ENCODE data around the gene KCNQ1. TPM values are rescaled to one million over a fixed set of nuclear protein-coding genes. Genes with fewer than 3 reads are reported as not detected.

KCNQ1 gene
- total and polyA plus RNA-seq, 2 donors (not counting 3 experiments of a cell fraction or from before 2014, with no cell fraction given) = 0.07 to 0.09 TPM

DNA sequence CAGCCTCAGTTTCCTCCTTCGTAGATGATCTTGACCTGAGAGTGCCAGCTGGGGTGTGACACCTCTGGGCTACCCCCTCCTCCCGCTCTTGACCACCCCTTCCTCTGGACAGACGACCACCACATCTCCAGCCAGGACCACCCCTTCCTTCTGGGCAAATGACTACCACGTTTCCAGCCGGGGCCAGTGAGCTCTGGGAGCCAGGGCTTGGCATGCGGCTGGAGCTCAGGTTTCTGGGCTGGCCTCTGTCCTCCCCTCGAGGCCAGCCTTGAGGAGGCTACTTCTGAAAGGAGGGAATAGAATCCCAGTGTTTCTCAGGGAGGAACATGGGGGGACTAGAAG, 134.1 kb downstream of the KCNQ1 start:
- no peaks in the 10 kb centered on the region for H3K9me1 ChIP-seq (replicated peaks; ENCODE audit: control insufficient read depth, extremely low read depth, insufficient read depth, low read length)
- no peaks in the 10 kb centered on the region for H3K4me1 ChIP-seq (ENCODE audit: control insufficient read depth, extremely low read depth, insufficient read depth, low read length)
- ChIA-PET CTCF (no interaction called here), POLR2A (no interaction called here)
- TF ChIP-seq GATA2 (IDR thresholded peaks at IDR 0.05; ENCODE audit: insufficient read depth, insufficient read length, low read depth, low read length) (no peak), POLR2AphosphoS5 (IDR thresholded peaks at IDR 0.05; ENCODE audit: insufficient read depth, low read depth, low read length) (no peak), POLR2A (IDR thresholded peaks at IDR 0.05; ENCODE audit: low read depth, low read length) (no peak), FOS (IDR thresholded peaks at IDR 0.05; ENCODE audit: borderline replicate concordance, insufficient read depth, low read length) (no peak)
- TF ChIP-seq, protein P1, sequence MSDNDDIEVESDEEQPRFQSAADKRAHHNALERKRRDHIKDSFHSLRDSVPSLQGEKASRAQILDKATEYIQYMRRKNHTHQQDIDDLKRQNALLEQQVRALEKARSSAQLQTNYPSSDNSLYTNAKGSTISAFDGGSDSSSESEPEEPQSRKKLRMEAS (IDR thresholded peaks at IDR 0.05; ENCODE audit: insufficient read depth, insufficient read length) = no peak
- no peaks in the 10 kb centered on the region for H3K79me2 ChIP-seq (ENCODE audit: control insufficient read depth, insufficient read depth, low read length)
- H3K9me3 ChIP-seq (replicated peaks; ENCODE audit: control insufficient read depth, insufficient read depth, low read length) = no peaks in the 10 kb centered on the region
- H3K27me3 ChIP-seq (ENCODE audit: control insufficient read depth in 2 of 2, insufficient read depth in 2 of 2, low read length in 2 of 2) = no peaks in the 10 kb centered on the region
- no peaks in the 10 kb centered on the region for H3K36me3 ChIP-seq (ENCODE audit: control insufficient read depth in 2 of 2, extremely low read depth in 1 of 2, insufficient read depth in 2 of 2, low read length in 2 of 2)
- H3K27ac ChIP-seq (ENCODE audit: insufficient read depth, low read depth, low read length) = no peak overlapping the region
- no peak overlapping the region for H3K4me2 ChIP-seq (ENCODE audit: insufficient read depth, low read length)
- no peak overlapping the region for H2AFZ ChIP-seq (ENCODE audit: low read depth, low read length)
- no peak overlapping the region for H3K9ac ChIP-seq (replicated peaks; ENCODE audit: extremely low read depth, insufficient read depth, low read length)
- no peak for DNase-seq (ENCODE audit: low read depth, low spot score)
- intact Hi-C loops (cut with micrococcal nuclease) = no loop called here
- H3K4me3 ChIP-seq (replicated peaks in 1 of 3; ENCODE audit: insufficient read depth in 1 of 3, low read depth in 1 of 3, low read length in 3 of 3) = no peak overlapping the region
- H4K20me1 ChIP-seq (replicated peaks; ENCODE audit: control insufficient read depth, extremely low read depth, insufficient read depth, low read length) = no peaks in the 10 kb centered on the region
- no peak for FAIRE-seq
- dilution Hi-C loops (cut with MboI; ENCODE audit: extremely low pct_ligation_motif_present, low sequenced_read_pairs) = no loop called here
- BruUV-seq (replicated peaks) = no TSS peak

DNA sequence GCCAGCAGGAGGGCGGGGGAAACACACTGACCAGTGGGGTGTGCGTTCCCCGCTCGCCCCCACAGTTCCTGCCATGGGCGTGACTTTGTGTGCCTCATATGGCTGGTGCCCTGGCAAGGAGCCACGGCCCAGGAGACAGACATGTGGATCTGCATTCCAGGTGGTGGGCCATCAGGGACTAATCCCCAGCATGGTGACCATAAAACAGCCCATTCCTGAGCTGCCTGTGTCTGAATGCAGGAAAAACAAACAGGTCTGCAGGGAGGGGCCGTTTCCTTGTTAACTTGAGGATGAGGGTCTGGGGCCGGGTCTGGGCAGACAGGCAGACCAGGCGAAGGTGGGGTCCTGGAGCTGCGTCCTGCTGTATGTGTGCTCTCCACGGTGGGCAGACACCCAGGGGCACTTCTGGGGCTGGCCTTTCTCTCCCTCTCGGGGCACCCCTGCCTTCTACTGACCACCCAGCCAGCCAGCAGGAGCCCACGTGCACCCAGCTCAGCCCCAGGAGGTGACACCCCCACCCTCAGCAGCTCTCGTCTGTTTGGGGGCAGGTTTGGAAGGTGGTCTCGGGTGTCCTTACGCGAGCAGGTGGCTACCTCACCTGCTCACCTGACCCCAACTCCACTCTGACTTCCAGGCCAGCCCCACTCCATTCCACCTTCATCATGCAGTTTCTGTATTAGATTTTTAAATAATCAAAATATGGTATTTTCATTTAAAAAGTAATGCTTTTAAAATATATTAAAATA, 134.7 kb downstream of the KCNQ1 start:
- Histone ChIP-seq H2AFZ (ENCODE audit: low read depth, low read length) (no peak overlapping the region), H3K4me1 (ENCODE audit: control insufficient read depth, extremely low read depth, insufficient read depth, low read length) (no peaks in the 10 kb centered on the region), H3K4me3 (replicated peaks in 1 of 3; ENCODE audit: insufficient read depth in 1 of 3, low read depth in 1 of 3, low read length in 3 of 3) (no peak overlapping the region), H3K27ac (ENCODE audit: insufficient read depth, low read depth, low read length) (no peak overlapping the region), H3K9me1 (replicated peaks; ENCODE audit: control insufficient read depth, extremely low read depth, insufficient read depth, low read length) (no peaks in the 10 kb centered on the region), H4K20me1 (replicated peaks; ENCODE audit: control insufficient read depth, extremely low read depth, insufficient read depth, low read length) (no peaks in the 10 kb centered on the region), H3K4me2 (ENCODE audit: insufficient read depth, low read length) (no peak overlapping the region), H3K79me2 (ENCODE audit: control insufficient read depth, insufficient read depth, low read length) (no peaks in the 10 kb centered on the region), H3K27me3 (ENCODE audit: control insufficient read depth in 2 of 2, insufficient read depth in 2 of 2, low read length in 2 of 2) (no peaks in the 10 kb centered on the region), H3K36me3 (ENCODE audit: control insufficient read depth in 2 of 2, extremely low read depth in 1 of 2, insufficient read depth in 2 of 2, low read length in 2 of 2) (no peaks in the 10 kb centered on the region), H3K9me3 (replicated peaks; ENCODE audit: control insufficient read depth, insufficient read depth, low read length) (no peaks in the 10 kb centered on the region), H3K9ac (replicated peaks; ENCODE audit: extremely low read depth, insufficient read depth, low read length) (no peak overlapping the region)
- intact Hi-C loops (cut with micrococcal nuclease) = no loop called here
- no peak for TF ChIP-seq EZH2 (IDR thresholded peaks at IDR 0.05; ENCODE audit: borderline replicate concordance, low read depth, low read length, severe bottlenecking)
- no peak for TF ChIP-seq JUN (IDR thresholded peaks at IDR 0.05; ENCODE audit: borderline replicate concordance, insufficient read depth, insufficient read length, low read depth)
- no peak for TF ChIP-seq MYC (IDR thresholded peaks at IDR 0.05; ENCODE audit: low read depth, low read length)
- TF ChIP-seq, protein P1 (IDR thresholded peaks at IDR 0.05; ENCODE audit: insufficient read depth, insufficient read length) = no peak
- no peak for TF ChIP-seq POLR2AphosphoS5 (IDR thresholded peaks at IDR 0.05; ENCODE audit: insufficient read depth, low read depth, low read length)
- TF ChIP-seq, protein P2, sequence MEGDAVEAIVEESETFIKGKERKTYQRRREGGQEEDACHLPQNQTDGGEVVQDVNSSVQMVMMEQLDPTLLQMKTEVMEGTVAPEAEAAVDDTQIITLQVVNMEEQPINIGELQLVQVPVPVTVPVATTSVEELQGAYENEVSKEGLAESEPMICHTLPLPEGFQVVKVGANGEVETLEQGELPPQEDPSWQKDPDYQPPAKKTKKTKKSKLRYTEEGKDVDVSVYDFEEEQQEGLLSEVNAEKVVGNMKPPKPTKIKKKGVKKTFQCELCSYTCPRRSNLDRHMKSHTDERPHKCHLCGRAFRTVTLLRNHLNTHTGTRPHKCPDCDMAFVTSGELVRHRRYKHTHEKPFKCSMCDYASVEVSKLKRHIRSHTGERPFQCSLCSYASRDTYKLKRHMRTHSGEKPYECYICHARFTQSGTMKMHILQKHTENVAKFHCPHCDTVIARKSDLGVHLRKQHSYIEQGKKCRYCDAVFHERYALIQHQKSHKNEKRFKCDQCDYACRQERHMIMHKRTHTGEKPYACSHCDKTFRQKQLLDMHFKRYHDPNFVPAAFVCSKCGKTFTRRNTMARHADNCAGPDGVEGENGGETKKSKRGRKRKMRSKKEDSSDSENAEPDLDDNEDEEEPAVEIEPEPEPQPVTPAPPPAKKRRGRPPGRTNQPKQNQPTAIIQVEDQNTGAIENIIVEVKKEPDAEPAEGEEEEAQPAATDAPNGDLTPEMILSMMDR (IDR thresholded peaks at IDR 0.05; ENCODE audit: extremely low read depth in 1 of 2, insufficient read depth in 1 of 2, low read depth in 1 of 2, low read length in 2 of 2) = no peak
- no peak for TF ChIP-seq GATA2 (IDR thresholded peaks at IDR 0.05; ENCODE audit: insufficient read depth, insufficient read length, low read depth, low read length)
- TF ChIP-seq FOS (IDR thresholded peaks at IDR 0.05; ENCODE audit: borderline replicate concordance, insufficient read depth, low read length) = no peak
- TF ChIP-seq POLR2A (IDR thresholded peaks at IDR 0.05; ENCODE audit: low read depth, low read length) = no peak
- FAIRE-seq (no peak), DNase-seq (ENCODE audit: low read depth, low spot score) (no peak)
- BruUV-seq (replicated peaks) = no TSS peak
- dilution Hi-C loops (cut with MboI; ENCODE audit: extremely low pct_ligation_motif_present, low sequenced_read_pairs) = no loop called here
- POLR2A ChIA-PET = no interaction called here
- CTCF ChIA-PET = no interaction called here
